Central memory CD8-positive, alpha-beta T cell (primary cell): ENCODE data around the gene CBLB.
A peak's percentile ranks its signal among the peaks of the same experiment; 100 is the strongest.

Experiments
- ATAC-seq: fragments of 150-1000 bp; cut with Tn5 transposase; replicated peaks from 2 replicates; pipeline ENCODE4 v1.10.0; 2022; ENCODE audit warnings: mild to moderate bottlenecking, moderate FRiP score, moderate number of reproducible peaks; ENCODE audit not compliant: poor library complexity, severe bottlenecking; ENCODE audit errors: extremely low read depth
- DNase-seq, 2 donors: peaks; one replicate each; pipeline ENCODE4 v3.0.0; 2021; ENCODE audit warnings: low spot score in 2 of 2
- H3K27ac Mint-ChIP-seq: one replicate; pipeline ENCODE4 v1.8.0; 2022; ENCODE audit warnings: low read depth, mild to moderate bottlenecking, moderate library complexity, mixed read lengths
- H3K27me3 Mint-ChIP-seq: one replicate; pipeline ENCODE4 v1.8.0; 2022; ENCODE audit warnings: mixed read lengths
- H3K36me3 Mint-ChIP-seq: one replicate; pipeline ENCODE4 v1.8.0; 2022; ENCODE audit warnings: mild to moderate bottlenecking, moderate library complexity, mixed read lengths; ENCODE audit not compliant: insufficient read depth
- H3K4me1 Mint-ChIP-seq: one replicate; pipeline ENCODE4 v1.8.0; 2022; ENCODE audit warnings: mixed read lengths
- H3K4me3 Mint-ChIP-seq: one replicate; pipeline ENCODE4 v1.8.0; 2022; ENCODE audit warnings: mild to moderate bottlenecking, moderate library complexity, mixed read lengths
- H3K9me3 Mint-ChIP-seq: one replicate; pipeline ENCODE4 v1.8.0; 2022; ENCODE audit warnings: mixed read lengths

The CBLB gene

DNA sequence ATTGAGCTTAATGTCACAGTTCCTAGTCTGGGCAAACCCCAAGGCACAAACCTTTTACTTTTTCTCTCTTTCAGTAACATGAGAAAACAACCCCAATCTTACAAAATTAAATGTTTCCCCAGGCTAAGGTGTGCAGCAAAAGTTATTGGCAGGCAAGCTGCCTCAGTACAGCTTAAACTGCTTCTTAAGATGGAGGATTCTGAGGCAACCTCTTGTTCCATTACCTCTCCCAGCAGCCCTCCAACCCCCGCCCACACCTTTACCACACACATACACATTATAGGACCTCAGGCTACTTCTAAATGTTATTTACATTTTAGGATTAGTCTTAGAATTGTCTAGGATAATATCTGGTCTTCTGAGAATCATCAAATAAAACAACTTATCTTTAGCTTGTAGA, 22.3 kb upstream of the CBLB start:
- no peaks in the 10 kb centered on the region for H3K36me3 Mint-ChIP-seq
- peaks cover 11% of the 10 kb centered on the region for H3K4me1 Mint-ChIP-seq
- DNase-seq, result no peak
- no peak for ATAC-seq
- no peaks in the 10 kb centered on the region for H3K9me3 Mint-ChIP-seq
- no peak overlapping the region for H3K4me3 Mint-ChIP-seq
- H3K27me3 Mint-ChIP-seq, result no peaks in the 10 kb centered on the region
- H3K27ac Mint-ChIP-seq, result no peak overlapping the region

DNA sequence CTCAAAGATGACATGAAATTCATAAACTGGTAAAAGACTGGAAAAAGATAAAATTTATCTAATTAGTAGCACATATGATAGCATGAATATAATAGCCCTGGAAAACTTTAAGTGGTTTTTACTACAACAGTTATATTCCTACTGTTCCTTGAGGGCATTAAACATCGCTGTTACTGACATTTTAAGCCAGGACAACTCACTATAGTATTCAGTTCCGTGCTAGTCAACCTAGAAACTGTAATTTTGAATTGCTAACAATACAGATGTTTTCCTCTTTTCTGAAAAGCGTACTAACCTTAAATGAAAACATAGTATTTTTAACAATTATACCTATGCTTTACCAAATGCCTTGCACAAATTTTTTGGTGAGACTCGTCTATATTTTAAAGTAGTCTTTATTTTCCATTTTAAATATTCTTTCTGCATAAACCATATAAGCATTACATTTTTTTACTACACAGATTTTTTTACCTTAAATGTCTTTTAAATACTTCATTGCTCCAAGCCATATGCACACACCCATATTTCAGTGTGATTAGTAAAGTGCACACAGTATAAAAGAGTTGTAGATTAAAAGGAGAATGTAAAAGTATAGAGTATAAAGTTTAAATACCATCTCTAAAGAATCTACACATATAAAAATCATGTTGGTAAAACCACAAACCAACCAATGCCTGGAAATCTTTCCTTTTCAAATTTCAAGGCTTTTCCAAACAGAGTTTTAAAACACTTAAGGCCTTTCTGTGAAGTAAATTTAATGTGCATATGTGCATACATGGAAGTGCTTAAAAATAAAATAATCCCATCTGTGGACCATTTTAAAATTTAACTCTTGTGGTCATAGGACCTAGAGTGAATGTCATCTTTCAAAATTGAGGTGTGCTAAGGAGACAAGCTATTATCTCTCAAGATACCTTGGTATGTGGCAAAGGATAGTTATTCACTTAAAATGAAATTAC, 20.1 kb upstream of the CBLB start:
- peaks cover 15% of the 10 kb centered on the region for H3K4me1 Mint-ChIP-seq
- H3K27ac Mint-ChIP-seq, result no peak overlapping the region
- no peak for ATAC-seq
- H3K9me3 Mint-ChIP-seq, result no peaks in the 10 kb centered on the region
- H3K4me3 Mint-ChIP-seq, result no peak overlapping the region
- no peak for DNase-seq
- H3K27me3 Mint-ChIP-seq, result no peaks in the 10 kb centered on the region
- H3K36me3 Mint-ChIP-seq, result no peaks in the 10 kb centered on the region

DNA sequence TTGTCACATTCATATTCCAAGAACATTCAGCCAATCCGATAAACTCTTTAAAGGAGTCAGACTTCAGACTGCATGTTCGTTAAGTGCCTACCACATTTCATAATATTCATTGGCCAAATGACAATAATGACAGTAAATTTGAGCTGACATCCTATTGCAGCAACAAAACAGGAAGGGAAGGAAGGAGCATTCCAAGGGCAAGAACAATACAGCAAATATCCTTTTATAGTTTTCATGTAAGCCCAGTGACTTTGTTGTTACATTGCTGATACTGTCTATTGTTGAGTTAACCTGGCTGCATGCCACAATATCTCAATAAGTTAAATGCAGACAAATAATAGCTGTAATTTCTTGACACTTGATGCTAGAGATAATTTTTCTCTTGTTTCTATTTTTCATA, 16.4 kb upstream of the CBLB start:
- DNase-seq (no peak), ATAC-seq (no peak)
- no peaks in the 10 kb centered on the region for H3K36me3 Mint-ChIP-seq
- H3K9me3 Mint-ChIP-seq, result no peaks in the 10 kb centered on the region
- H3K4me3 Mint-ChIP-seq, result no peak overlapping the region
- peaks cover 16% of the 10 kb centered on the region for H3K4me1 Mint-ChIP-seq
- H3K27me3 Mint-ChIP-seq, result no peaks in the 10 kb centered on the region
- H3K27ac Mint-ChIP-seq, result no peak overlapping the region

GRCh38 chr3:105883798-105884377, 15.1 kb upstream of the CBLB start:
- no peak for ATAC-seq
- Mint-ChIP-seq H3K27ac (no peak overlapping the region), H3K9me3 (no peaks in the 10 kb centered on the region), H3K4me3 (peak overlapping the region; percentile 76), H3K4me1 (peaks cover 16% of the 10 kb centered on the region), H3K36me3 (no peaks in the 10 kb centered on the region), H3K27me3 (no peaks in the 10 kb centered on the region)
- DNase-seq, result no peak

GRCh38 chr3:105880681-105881290, 12.0 kb upstream of the CBLB start:
- Mint-ChIP-seq H3K27ac (peak overlapping the region; percentile 36), H3K36me3 (no peaks in the 10 kb centered on the region), H3K4me3 (no peak overlapping the region), H3K9me3 (no peaks in the 10 kb centered on the region), H3K27me3 (no peaks in the 10 kb centered on the region), H3K4me1 (peaks cover 34% of the 10 kb centered on the region)
- no peak for ATAC-seq
- DNase-seq, result no peak

GRCh38 chr3:105878061-105878460, 9.2 kb upstream of the CBLB start:
- ATAC-seq (no peak), DNase-seq (no peak)
- peak overlapping the region; percentile 59 for H3K27ac Mint-ChIP-seq
- H3K4me3 Mint-ChIP-seq, result no peak overlapping the region
- no peaks in the 10 kb centered on the region for H3K27me3 Mint-ChIP-seq
- no peaks in the 10 kb centered on the region for H3K36me3 Mint-ChIP-seq
- no peaks in the 10 kb centered on the region for H3K9me3 Mint-ChIP-seq
- peaks cover 38% of the 10 kb centered on the region for H3K4me1 Mint-ChIP-seq

DNA sequence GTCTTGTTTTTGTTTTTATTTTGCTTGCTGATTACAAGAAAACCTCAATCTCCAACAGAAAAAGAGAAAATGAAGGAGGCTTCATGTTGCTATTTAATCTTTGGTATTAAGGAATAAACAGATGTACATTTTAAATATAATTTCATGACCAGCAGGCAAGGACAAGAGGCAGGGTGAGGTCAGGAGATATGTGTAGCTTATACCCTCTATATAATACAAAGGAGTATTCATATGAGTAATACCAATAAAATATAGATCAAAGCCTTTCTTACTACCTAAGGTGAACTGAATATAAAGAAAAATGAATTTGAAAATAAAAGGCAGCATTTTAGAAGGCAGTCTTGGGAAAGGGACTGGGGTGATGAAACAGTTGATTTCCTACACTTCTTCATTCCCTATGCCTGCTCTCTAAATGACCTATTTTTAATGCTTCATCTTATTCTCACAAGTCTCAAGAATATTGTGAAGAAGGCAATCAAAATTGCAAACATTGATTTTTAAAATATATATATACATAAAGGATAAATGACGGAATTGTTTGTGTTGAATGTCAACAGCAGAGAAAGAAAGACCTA, 8.6 kb upstream of the CBLB start:
- Mint-ChIP-seq H3K4me1 (peaks cover 36% of the 10 kb centered on the region), H3K9me3 (no peaks in the 10 kb centered on the region), H3K36me3 (no peaks in the 10 kb centered on the region), H3K27me3 (no peaks in the 10 kb centered on the region), H3K27ac (peak overlapping the region; percentile 95), H3K4me3 (peak overlapping the region; percentile 74)
- DNase-seq (no peak), ATAC-seq (peak; percentile 29)

GRCh38 chr3:105876780-105877327, 8.0 kb upstream of the CBLB start:
- Mint-ChIP-seq H3K9me3 (no peaks in the 10 kb centered on the region), H3K4me1 (peaks cover 36% of the 10 kb centered on the region), H3K4me3 (peak overlapping the region; percentile 74), H3K27me3 (no peaks in the 10 kb centered on the region), H3K36me3 (no peaks in the 10 kb centered on the region), H3K27ac (peak overlapping the region; percentile 95)
- ATAC-seq (peak; percentile 83), DNase-seq (no peak)

DNA sequence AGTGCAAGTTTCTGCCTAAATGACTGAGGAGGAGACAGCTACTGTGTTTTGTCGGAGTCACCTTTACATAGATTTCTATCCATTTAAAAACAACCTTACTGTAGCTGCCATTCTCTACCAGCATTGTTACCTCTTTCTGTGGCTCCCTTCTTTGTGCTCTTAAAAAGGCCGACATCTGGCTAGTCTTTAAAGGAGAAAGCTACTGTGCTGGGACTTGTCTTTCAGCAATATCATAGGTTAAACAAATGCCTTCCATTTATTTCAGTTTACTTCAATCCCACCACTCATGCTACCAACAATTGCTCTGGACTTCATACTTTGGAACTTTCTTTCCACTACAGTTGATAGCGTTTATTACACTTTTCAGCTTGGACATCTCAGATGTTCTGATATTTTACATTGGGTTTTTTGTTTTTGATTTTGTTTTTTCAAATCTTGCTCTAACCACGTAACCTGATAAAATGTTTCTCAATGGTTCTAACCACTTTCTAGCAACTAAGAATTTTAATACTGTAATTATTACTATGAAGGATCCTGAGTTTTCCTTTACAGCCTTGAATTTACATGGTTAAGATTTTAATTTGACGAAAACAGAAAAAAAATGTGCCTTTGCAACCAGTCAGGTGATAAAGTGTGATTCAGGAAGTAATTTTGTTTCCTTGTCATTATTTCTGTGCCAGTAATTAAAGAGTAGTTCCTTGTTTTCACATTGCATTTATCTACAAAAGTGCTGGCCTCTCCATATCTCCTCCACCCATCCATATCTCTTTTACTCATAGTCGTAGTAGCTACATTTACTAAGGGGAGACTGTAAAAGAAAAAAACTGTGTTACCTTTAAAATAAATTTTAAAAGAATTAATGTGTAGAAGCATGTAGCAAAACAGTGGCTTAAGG, 1.3 kb upstream of the CBLB start:
- ATAC-seq (no peak), DNase-seq (no peak)
- Mint-ChIP-seq H3K9me3 (no peaks in the 10 kb centered on the region), H3K36me3 (peaks cover 37% of the 10 kb centered on the region), H3K4me1 (peaks cover 43% of the 10 kb centered on the region), H3K27me3 (no peaks in the 10 kb centered on the region), H3K4me3 (peak overlapping the region; percentile 96), H3K27ac (peak overlapping the region; percentile 97)

DNA sequence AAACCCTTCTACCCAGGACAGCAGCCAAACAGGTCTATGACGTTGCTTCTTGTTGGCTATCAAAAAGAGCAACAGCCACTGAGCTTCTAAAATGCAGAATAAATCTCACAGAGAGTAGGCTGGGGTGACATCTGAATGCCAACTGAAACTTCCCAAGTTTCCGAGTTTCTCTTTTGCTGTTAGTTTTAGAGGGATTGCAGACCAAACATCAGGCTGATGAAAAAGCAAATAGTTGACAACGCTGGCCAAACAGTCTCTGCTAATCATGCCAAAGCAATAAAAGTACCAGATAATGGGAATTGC, 670 bp upstream of the CBLB start:
- ATAC-seq, result no peak
- peak overlapping the region; percentile 96 for H3K4me3 Mint-ChIP-seq
- H3K27me3 Mint-ChIP-seq, result no peaks in the 10 kb centered on the region
- H3K36me3 Mint-ChIP-seq, result peaks cover 42% of the 10 kb centered on the region
- H3K27ac Mint-ChIP-seq, result peak overlapping the region; percentile 97
- no peak for DNase-seq
- no peaks in the 10 kb centered on the region for H3K9me3 Mint-ChIP-seq
- peaks cover 43% of the 10 kb centered on the region for H3K4me1 Mint-ChIP-seq

DNA sequence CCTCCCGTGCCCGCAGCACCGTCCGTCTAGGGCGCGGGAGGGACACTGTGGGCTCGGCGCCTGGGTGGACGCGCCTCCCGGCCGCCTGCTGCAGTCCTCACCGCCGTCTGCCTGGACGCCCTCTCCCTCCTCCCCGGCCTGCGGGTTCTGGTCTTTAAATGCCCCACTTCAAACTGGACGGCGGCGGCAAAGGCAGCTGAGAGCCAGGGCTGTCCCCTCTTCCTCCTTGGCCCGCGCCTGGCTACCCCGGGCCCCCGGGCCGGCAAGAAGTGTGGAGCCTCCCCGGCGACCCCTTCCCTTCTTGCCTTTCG, 426 bp downstream of the CBLB start:
- H3K4me1 Mint-ChIP-seq, result peaks cover 49% of the 10 kb centered on the region
- peak overlapping the region; percentile 96 for H3K4me3 Mint-ChIP-seq
- peaks cover 46% of the 10 kb centered on the region for H3K36me3 Mint-ChIP-seq
- DNase-seq (peak in 1 of 2 donors; percentile 18), ATAC-seq (no peak)
- peak overlapping the region; percentile 97 for H3K27ac Mint-ChIP-seq
- H3K9me3 Mint-ChIP-seq, result no peaks in the 10 kb centered on the region
- no peaks in the 10 kb centered on the region for H3K27me3 Mint-ChIP-seq
